Thyroid gland (tissue), 4 donors: ENCODE data around the gene SEC14L5.

ENCODE experiments used
- POLR2A ChIP-seq, 2 donors: fragments of 450-650 bp; IDR thresholded peaks; one replicate each; pipeline ENCODE4 v1.6.1; 2017; ENCODE audit warnings: antibody characterized with exemption in 2 of 2, mild to moderate bottlenecking in 2 of 2, moderate library complexity in 1 of 2
- TF ChIP-seq, protein P1 (sequence below), 6 experiments: fragments of 200-600 bp in 3 of 6; fragments of 450-650 bp in 3 of 6; sonication (generic) in 3 of 6; IDR thresholded peaks; one replicate each; pipeline ENCODE4 v1.5.1; 2016 to 2019; ENCODE audit warnings: antibody characterized with exemption in 6 of 6, mild to moderate bottlenecking in 2 of 6, inconsistent platforms in 1 of 6, moderate library complexity in 1 of 6

GRCh38 chr16:4913130-4913773 lies 44.9 kb upstream of the SEC14L5 start:
- TF ChIP-seq, protein P1, sequence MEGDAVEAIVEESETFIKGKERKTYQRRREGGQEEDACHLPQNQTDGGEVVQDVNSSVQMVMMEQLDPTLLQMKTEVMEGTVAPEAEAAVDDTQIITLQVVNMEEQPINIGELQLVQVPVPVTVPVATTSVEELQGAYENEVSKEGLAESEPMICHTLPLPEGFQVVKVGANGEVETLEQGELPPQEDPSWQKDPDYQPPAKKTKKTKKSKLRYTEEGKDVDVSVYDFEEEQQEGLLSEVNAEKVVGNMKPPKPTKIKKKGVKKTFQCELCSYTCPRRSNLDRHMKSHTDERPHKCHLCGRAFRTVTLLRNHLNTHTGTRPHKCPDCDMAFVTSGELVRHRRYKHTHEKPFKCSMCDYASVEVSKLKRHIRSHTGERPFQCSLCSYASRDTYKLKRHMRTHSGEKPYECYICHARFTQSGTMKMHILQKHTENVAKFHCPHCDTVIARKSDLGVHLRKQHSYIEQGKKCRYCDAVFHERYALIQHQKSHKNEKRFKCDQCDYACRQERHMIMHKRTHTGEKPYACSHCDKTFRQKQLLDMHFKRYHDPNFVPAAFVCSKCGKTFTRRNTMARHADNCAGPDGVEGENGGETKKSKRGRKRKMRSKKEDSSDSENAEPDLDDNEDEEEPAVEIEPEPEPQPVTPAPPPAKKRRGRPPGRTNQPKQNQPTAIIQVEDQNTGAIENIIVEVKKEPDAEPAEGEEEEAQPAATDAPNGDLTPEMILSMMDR (IDR thresholded peaks at IDR 0.05), result no peak
- no peak for TF ChIP-seq POLR2A (IDR thresholded peaks at IDR 0.05)
